GM12875 (cell line): Measurements from ENCODE around the gene FCRLA.

Source experiments
- H3K4me3 ChIP-seq: one replicate; pipeline ENCODE4 v1.5.1; 2011; ENCODE audit warnings: low read depth, low read length, control low read depth
- CTCF ChIP-seq: IDR thresholded peaks from 2 replicates; pipeline ENCODE4 v1.5.1; 2011; ENCODE audit warnings: low read depth, mild to moderate bottlenecking, control low read depth, inconsistent platforms, low read length, moderate library complexity, borderline replicate concordance; ENCODE audit not compliant: insufficient read depth

FCRLA gene

GRCh38 chr1:161733526-161733925 is 26.5 kb downstream of the FCRLA start:
- no peak for TF ChIP-seq CTCF
- no peak overlapping the region for H3K4me3 ChIP-seq

- H3K4me3 ChIP-seq, result no peak overlapping the region
- TF ChIP-seq CTCF, result no peak
These were observed 28.8 kb downstream of the FCRLA start for GRCh38 chr1:161735837-161736236.

- TF ChIP-seq CTCF, result no peak
- no peak overlapping the region for H3K4me3 ChIP-seq
These were observed 29.4 kb downstream of the FCRLA start for GRCh38 chr1:161736335-161736969.

GRCh38 chr1:161737625-161738024 is 30.6 kb downstream of the FCRLA start:
- no peak overlapping the region for H3K4me3 ChIP-seq
- TF ChIP-seq CTCF, result no peak

GRCh38 chr1:161738627-161739287 is 31.7 kb downstream of the FCRLA start:
- H3K4me3 ChIP-seq, result no peak overlapping the region
- peak; percentile 48; the same call in 1 of the 2 replicates for TF ChIP-seq CTCF

GRCh38 chr1:161739865-161740566 is 33.0 kb downstream of the FCRLA start:
- TF ChIP-seq CTCF, result no peak
- no peak overlapping the region for H3K4me3 ChIP-seq
